BJ (cell line): ENCODE data around the gene DGLUCY. TPM values are rescaled to one million over a fixed set of nuclear protein-coding genes. Genes with fewer than 3 reads are reported as not detected.
"Not testable (repeated sequence)": the region's sequence is repeated elsewhere in the genome, so short reads cannot be mapped to it uniquely, and the experiment has no call there.

Experiments used
- CTCF ChIA-PET: fragments of 350-600 bp; formaldehyde crosslinking; extraction: SDS; loops from one replicate; lab custom pipeline; 2021; ENCODE audit warnings: antibody characterized with exemption, inconsistent platforms; lab: Yijun Ruan, JAX
- POLR2A ChIA-PET: fragments of 300-600 bp; sonication (Branson Sonifier 250); formaldehyde crosslinking; extraction: SDS; loops from one replicate; lab custom pipeline; 2021; ENCODE audit warnings: antibody characterized with exemption; lab: Charles Lee
- DNase-seq: peaks from one replicate; pipeline ENCODE4 v3.0.0-alpha.2; 2011; ENCODE audit warnings: low read depth
- H3K27me3 ChIP-seq: 2 replicates; pipeline ENCODE4 v1.6.0; 2011; ENCODE audit warnings: low read length; ENCODE audit not compliant: control insufficient read depth, insufficient read depth
- H3K36me3 ChIP-seq: 2 replicates; pipeline ENCODE4 v1.5.1; 2011; ENCODE audit warnings: low read length; ENCODE audit not compliant: control insufficient read depth, insufficient read depth
- H3K4me3 ChIP-seq: 2 replicates; pipeline ENCODE4 v1.5.1; 2011; ENCODE audit warnings: low read depth, mild to moderate bottlenecking, control low read depth, low read length
- polyA plus RNA-seq: library from polyadenylated mRNA; depleted of rRNA; stranded (reverse); fragments of >200 nt; gene quantifications from 2 replicates; pipeline ENCODE4 v1.2.3, GENCODE V29; 2011
- TF ChIP-seq, protein P1 (sequence below): IDR thresholded peaks from 2 replicates; pipeline ENCODE4 v1.5.1; 2011; ENCODE audit warnings: low read depth, mild to moderate bottlenecking, control low read depth, inconsistent platforms, low read length, moderate library complexity; ENCODE audit not compliant: insufficient read depth

The DGLUCY gene
- polyA plus RNA-seq, 1 experiment = 18.9 TPM

DNA sequence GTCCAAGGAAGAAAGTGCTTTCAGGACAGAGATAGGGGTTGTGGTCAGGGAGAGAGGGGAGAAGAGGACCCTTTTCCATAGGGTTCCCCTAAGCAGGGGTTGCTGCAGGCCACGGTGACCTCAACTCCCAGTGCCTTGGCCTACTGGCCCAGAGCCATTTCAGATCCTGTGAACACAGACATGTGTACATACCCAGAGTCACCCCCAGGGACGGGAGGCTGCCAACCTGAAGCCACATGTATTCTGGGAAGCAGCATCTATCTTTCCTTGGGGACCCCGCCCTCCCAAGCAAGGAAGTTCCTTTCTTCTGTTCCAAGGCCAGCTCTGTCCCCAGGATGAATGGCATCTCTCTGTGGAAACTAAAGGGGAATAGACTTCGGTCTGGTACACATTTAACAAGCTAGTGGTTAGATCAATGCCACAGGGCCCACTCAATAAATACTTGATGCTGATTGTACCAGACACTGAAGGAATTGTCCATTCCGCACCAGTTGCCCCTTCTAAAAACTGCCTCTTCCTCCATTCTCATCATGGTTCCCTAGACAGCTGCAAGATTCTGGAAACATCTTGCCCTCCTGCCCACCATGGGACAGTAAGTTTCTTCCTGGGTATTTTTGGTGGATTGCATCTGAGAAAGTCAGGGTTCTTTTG, 25.2 kb upstream of the DGLUCY start:
- Histone ChIP-seq H3K36me3 (no peaks in the 10 kb centered on the region), H3K4me3 (no peak overlapping the region), H3K27me3 (peaks cover 8% of the 10 kb centered on the region)
- no peak for DNase-seq
- ChIA-PET CTCF (interaction anchor here (1.2 kb wide), 1 partner anchor 17 kb away, joined by 3 read pairs; no protein-coding TSS in a partner anchor), POLR2A (no interaction called here)
- TF ChIP-seq, protein P1, sequence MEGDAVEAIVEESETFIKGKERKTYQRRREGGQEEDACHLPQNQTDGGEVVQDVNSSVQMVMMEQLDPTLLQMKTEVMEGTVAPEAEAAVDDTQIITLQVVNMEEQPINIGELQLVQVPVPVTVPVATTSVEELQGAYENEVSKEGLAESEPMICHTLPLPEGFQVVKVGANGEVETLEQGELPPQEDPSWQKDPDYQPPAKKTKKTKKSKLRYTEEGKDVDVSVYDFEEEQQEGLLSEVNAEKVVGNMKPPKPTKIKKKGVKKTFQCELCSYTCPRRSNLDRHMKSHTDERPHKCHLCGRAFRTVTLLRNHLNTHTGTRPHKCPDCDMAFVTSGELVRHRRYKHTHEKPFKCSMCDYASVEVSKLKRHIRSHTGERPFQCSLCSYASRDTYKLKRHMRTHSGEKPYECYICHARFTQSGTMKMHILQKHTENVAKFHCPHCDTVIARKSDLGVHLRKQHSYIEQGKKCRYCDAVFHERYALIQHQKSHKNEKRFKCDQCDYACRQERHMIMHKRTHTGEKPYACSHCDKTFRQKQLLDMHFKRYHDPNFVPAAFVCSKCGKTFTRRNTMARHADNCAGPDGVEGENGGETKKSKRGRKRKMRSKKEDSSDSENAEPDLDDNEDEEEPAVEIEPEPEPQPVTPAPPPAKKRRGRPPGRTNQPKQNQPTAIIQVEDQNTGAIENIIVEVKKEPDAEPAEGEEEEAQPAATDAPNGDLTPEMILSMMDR = no peak

DNA sequence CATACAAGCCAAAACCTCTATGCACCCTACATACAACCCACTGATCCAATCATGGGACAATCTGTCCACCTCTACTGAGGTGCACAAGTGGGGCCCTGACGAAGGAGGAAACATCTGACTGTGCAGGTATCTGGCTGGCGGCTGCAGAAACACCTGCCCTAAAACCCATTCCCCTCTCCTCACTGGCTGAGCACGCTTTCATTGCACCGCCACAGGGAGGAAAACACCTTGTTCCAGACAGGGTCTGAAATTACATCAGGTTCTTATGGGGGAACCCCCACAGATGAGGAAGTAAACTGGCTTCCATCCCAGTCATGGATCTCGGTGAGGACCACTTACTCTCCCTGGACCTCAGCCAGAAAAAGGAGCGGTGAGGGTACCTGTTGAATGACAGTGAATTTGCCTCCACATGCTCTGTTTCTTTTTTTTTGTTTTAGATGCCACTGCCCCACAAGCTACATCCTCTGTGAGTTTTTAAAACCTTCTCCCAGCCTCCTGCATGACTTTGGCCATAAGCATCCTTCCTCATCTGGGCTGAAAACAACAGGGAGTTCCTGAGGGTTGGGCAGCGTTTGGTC, 23.8 kb upstream of the DGLUCY start:
- Histone ChIP-seq H3K27me3 (peaks cover 8% of the 10 kb centered on the region), H3K4me3 (no peak overlapping the region), H3K36me3 (no peaks in the 10 kb centered on the region)
- POLR2A ChIA-PET = no interaction called here
- DNase-seq = no peak
- CTCF ChIA-PET = interaction anchor here (0.6 kb wide), 1 partner anchor 265 kb away, joined by 3 read pairs; no protein-coding TSS in a partner anchor
- TF ChIP-seq, protein P1 = no peak

DNA sequence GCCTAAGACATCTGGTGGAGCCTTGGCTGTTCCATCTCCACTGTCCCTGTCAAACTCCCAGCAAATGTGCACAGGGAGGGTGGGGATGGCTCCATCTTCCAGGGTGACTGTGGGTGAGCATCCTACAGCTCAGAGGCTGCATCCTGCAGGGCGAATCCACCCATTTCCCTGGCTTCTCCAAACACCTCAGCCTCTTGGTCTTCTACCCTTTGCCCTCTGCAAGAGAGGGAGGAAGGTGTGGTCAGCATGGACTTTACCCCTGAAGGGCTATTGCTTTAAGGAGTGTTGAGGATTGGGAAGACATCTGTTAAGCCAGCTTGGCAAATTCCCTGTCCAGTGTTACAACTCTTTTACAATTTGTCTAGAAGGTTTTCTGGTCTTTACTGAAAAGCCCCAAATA, 23.1 kb upstream of the DGLUCY start:
- no peaks in the 10 kb centered on the region for H3K36me3 ChIP-seq
- TF ChIP-seq, protein P1 = no peak
- peaks cover 8% of the 10 kb centered on the region for H3K27me3 ChIP-seq
- DNase-seq = no peak
- no peak overlapping the region for H3K4me3 ChIP-seq
- CTCF ChIA-PET = no interaction called here
- POLR2A ChIA-PET = no interaction called here

DNA sequence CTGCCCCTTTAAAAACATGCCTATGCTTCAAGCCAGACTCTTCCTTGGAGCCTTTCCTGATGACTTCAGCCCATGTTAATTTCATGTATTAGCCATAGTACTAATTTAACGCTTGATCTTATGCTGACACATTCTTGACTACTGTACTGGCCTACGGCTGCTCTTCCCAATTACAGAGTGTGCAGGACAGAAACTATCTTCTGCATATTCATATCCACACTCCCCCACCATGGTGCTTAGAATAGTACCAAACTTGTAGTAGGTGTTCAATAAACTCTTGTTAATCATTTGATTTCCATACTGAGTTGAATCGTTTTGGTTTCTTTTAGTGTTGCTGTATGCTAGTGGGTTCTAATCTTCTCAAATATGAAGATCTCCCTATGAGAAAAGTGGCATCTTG, 21.8 kb upstream of the DGLUCY start:
- DNase-seq = no peak
- ChIA-PET POLR2A (no interaction called here), CTCF (no interaction called here)
- H3K4me3 ChIP-seq = no peak overlapping the region
- H3K27me3 ChIP-seq = peaks cover 8% of the 10 kb centered on the region
- no peaks in the 10 kb centered on the region for H3K36me3 ChIP-seq
- TF ChIP-seq, protein P1 = no peak

DNA sequence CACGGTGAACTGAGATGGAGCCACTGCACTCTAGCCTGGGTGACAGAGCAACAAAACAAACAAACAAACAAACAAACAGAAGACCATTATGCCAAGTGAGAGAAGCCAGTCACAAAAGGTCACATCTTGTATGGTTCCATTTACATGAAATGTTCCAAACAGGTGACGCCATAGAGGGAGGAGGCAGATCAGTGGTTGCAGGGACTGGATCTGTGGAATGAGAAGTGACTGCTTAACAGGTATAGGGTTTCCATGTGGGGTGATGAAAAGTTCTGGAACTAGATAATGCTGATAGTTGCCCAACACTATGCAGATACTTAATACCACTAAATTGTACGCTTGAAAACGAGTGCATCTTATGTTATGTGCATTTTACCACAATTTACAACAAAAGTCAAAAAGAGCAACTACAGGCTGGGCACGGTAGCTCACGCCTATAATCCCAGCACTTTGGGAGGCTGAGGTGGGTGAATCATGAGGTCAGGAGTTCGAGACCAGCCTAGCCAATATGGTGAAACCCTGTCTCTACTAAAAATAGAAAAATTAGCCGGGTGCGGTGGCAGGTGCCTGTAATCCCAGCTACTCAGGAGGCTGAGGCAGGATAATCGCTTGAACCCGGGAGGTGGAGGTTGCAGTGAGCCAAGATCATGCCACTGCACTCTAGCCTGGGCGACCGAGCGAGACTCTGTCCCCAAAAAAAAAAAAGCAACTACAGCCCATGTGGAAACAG, 20.0 kb upstream of the DGLUCY start:
- H3K4me3 ChIP-seq, H3K27me3 ChIP-seq, DNase-seq, H3K36me3 ChIP-seq, POLR2A ChIA-PET: not testable (repeated sequence)
- CTCF ChIA-PET = interaction anchor here (0.6 kb wide), 1 partner anchor 79 kb away, joined by 3 read pairs; no protein-coding TSS in a partner anchor
